PC-3 (cell line): ENCODE data around the gene COL8A1. TPM values are rescaled to one million over a fixed set of nuclear protein-coding genes. Genes with fewer than 3 reads are reported as not detected.

Experiments used
- ATAC-seq: fragments of 200-7000 bp; cut with Tn5 transposase; 2 replicates; pipeline ENCODE4 v1.9.1; 2020; ENCODE audit warnings: mild to moderate bottlenecking, moderate library complexity
- BruUV-seq: library from RNA; stranded (reverse); fragments of 400-500 nt; replicated peaks from 2 replicates; lab custom pipeline; 2021; lab: Mats Ljungman, UMichigan
- CTCF ChIA-PET: fragments of 300-600 bp; sonication (Branson Sonifier 250); formaldehyde crosslinking; loops from one replicate; lab custom pipeline; 2022; ENCODE audit warnings: antibody characterized with exemption; lab: Charles Lee
- POLR2A ChIA-PET: fragments of 300-600 bp; sonication (Branson Sonifier 250); formaldehyde crosslinking; loops from one replicate; lab custom pipeline; 2022; ENCODE audit warnings: antibody characterized with exemption; ENCODE audit not compliant: unreplicated experiment; lab: Charles Lee
- DNase-seq: peaks from one replicate; pipeline ENCODE4 v3.0.0-alpha.2; 2015
- H2AFZ ChIP-seq: fragments of 300-600 bp; sonication (generic); 2 replicates; pipeline ENCODE4 v1.6.0; 2016; ENCODE audit warnings: antibody characterized with exemption, low read length
- H3F3A ChIP-seq: fragments of 300-600 bp; sonication (generic); one replicate; pipeline ENCODE4 v1.6.0; 2017; ENCODE audit warnings: antibody characterized with exemption, low read length, control low read depth, mild to moderate bottlenecking; ENCODE audit not compliant: unreplicated experiment
- H3K27ac ChIP-seq: fragments of 300-600 bp; sonication (generic); 2 replicates; pipeline ENCODE4 v1.5.1; 2016; ENCODE audit warnings: mild to moderate bottlenecking, low read length
- H3K27me3 ChIP-seq: fragments of 300-600 bp; sonication (generic); 2 replicates; pipeline ENCODE4 v1.6.1; 2016; ENCODE audit warnings: low read length, mixed read lengths
- H3K36me3 ChIP-seq: fragments of 300-600 bp; sonication (generic); 2 replicates; pipeline ENCODE4 v1.6.1; 2016; ENCODE audit warnings: low read depth, mixed run types, low read length, mixed read lengths
- H3K4me1 ChIP-seq: fragments of 300-600 bp; sonication (generic); 2 replicates; pipeline ENCODE4 v1.5.1; 2016; ENCODE audit warnings: low read length; ENCODE audit not compliant: insufficient read depth
- H3K4me2 ChIP-seq: fragments of 300-600 bp; sonication (generic); 2 replicates; pipeline ENCODE4 v1.6.0; 2016; ENCODE audit warnings: low read length
- H3K4me3 ChIP-seq: fragments of 300-600 bp; sonication (generic); 2 replicates; pipeline ENCODE4 v1.5.1; 2016; ENCODE audit warnings: mild to moderate bottlenecking, low read length, mixed read lengths
- H3K79me2 ChIP-seq: fragments of 300-600 bp; sonication (generic); 2 replicates; pipeline ENCODE4 v1.6.1; 2017; ENCODE audit warnings: low read length, mixed read lengths
- H3K9ac ChIP-seq: fragments of 300-600 bp; sonication (generic); 2 replicates; pipeline ENCODE4 v1.6.0; 2016; ENCODE audit warnings: mild to moderate bottlenecking, low read length
- H3K9me2 ChIP-seq: fragments of 300-600 bp; sonication (generic); replicated peaks from 2 replicates; pipeline ENCODE4 v1.6.1; 2016; ENCODE audit warnings: mixed run types, low read length, mixed read lengths
- H3K9me3 ChIP-seq: fragments of 300-600 bp; sonication (generic); 2 replicates; pipeline ENCODE4 v1.6.1; 2016; ENCODE audit warnings: low read length, mixed read lengths
- H4K20me1 ChIP-seq: fragments of 300-600 bp; sonication (generic); 2 replicates; pipeline ENCODE4 v1.6.1; 2016; ENCODE audit warnings: low read length, mixed read lengths
- CTCF ChIP-seq: fragments of 300-600 bp; sonication (generic); conservative IDR thresholded peaks from 2 replicates; pipeline ENCODE4 v1.5.1; 2017; ENCODE audit warnings: antibody characterized with exemption, low read depth, mild to moderate bottlenecking, low read length
- EZH2 ChIP-seq: fragments of 300-600 bp; sonication (generic); IDR thresholded peaks from one replicate; pipeline ENCODE4 v1.6.1; 2017; ENCODE audit warnings: antibody characterized with exemption, mild to moderate bottlenecking, low read length; ENCODE audit not compliant: unreplicated experiment
- EZH2phosphoT487 ChIP-seq: fragments of 300-600 bp; sonication (generic); IDR thresholded peaks from 2 replicates; pipeline ENCODE4 v1.6.1; 2018; ENCODE audit warnings: mild to moderate bottlenecking, antibody characterized with exemption, low read length, borderline replicate concordance
- intact Hi-C: fragments of 100-400 bp; cut with micrococcal nuclease; formaldehyde crosslinking; loops from 2 replicates; pipeline ENCODE4 v1.9.0; 2023
- total RNA-seq: library from RNA; depleted of rRNA; stranded (reverse); fragments of >200 nt; gene quantifications from 2 replicates; pipeline ENCODE4 v1.2.3, GENCODE V29; 2014

The COL8A1 gene
- total RNA-seq, 1 experiment from 2014 or later: 2.4 TPM

GRCh38 chr3:99625643-99626416 lies 12.6 kb upstream of the COL8A1 start:
- no peaks in the 10 kb centered on the region for H3K9me3 ChIP-seq

GRCh38 chr3:99626417-99626788 lies 12.0 kb upstream of the COL8A1 start:
- H4K20me1 ChIP-seq: no peaks in the 10 kb centered on the region
- no peak overlapping the region for H3K9ac ChIP-seq
- H3K27me3 ChIP-seq: no peaks in the 10 kb centered on the region
- no peaks in the 10 kb centered on the region for H3K9me2 ChIP-seq
- BruUV-seq: no TSS peak
- no peak overlapping the region for H3K4me2 ChIP-seq
- POLR2A ChIA-PET: no interaction called here
- H3K4me3 ChIP-seq: no peak overlapping the region
- CTCF ChIA-PET: no interaction called here
- no peak overlapping the region for H2AFZ ChIP-seq
- peaks cover 49% of the 10 kb centered on the region for H3K4me1 ChIP-seq
- TF ChIP-seq EZH2 (no peak), EZH2phosphoT487 (no peak), CTCF (no peak)
- no peak for ATAC-seq
- DNase-seq: no peak
- H3K27ac ChIP-seq: no peak overlapping the region
- H3K9me3 ChIP-seq: no peaks in the 10 kb centered on the region
- H3K36me3 ChIP-seq: no peaks in the 10 kb centered on the region
- no peaks in the 10 kb centered on the region for H3K79me2 ChIP-seq
- intact Hi-C loops: loop anchor here (2.0 to 10.0 kb wide), 2 partner anchors 76 to 502 kb away; no protein-coding TSS in a partner anchor
- peaks cover 4% of the 10 kb centered on the region for H3F3A ChIP-seq

More at GRCh38 chr3:99625643-99626416, 12.6 kb upstream of the COL8A1 start:
- Histone ChIP-seq H3K4me3 (no peak overlapping the region), H3K79me2 (no peaks in the 10 kb centered on the region), H4K20me1 (no peaks in the 10 kb centered on the region), H2AFZ (no peak overlapping the region), H3K36me3 (no peaks in the 10 kb centered on the region), H3K4me2 (no peak overlapping the region), H3K27ac (no peak overlapping the region), H3K9me2 (no peaks in the 10 kb centered on the region), H3K4me1 (peaks cover 49% of the 10 kb centered on the region), H3K9ac (no peak overlapping the region), H3K27me3 (no peaks in the 10 kb centered on the region), H3F3A (peaks cover 4% of the 10 kb centered on the region)
- DNase-seq: peak; percentile 46
- POLR2A ChIA-PET: no interaction called here
- BruUV-seq: no TSS peak
- CTCF ChIA-PET: no interaction called here
- intact Hi-C loops: loop anchor here (2.0 to 10.0 kb wide), 2 partner anchors 75 to 501 kb away; no protein-coding TSS in a partner anchor
- no peak for TF ChIP-seq EZH2
- no peak for TF ChIP-seq CTCF
- no peak for TF ChIP-seq EZH2phosphoT487
- peak; percentile 23; the same call in 1 of the 2 replicates for ATAC-seq
